ENCODE measurements around the gene RAB22A.

GRCh38 chr20:58307270-58307669 lies 2.2 kb upstream of the RAB22A start:
- TF ChIP-seq CTCF (IDR thresholded peaks at IDR 0.05): no peak
- no peak for TF ChIP-seq POLR2A (IDR thresholded peaks at IDR 0.05)
